Measurements from ENCODE around the gene PAX1. TPM values are rescaled to one million over a fixed set of nuclear protein-coding genes. Genes with fewer than 3 reads are reported as not detected.

The PAX1 gene
- total and polyA plus RNA-seq, 2 of the 8 experiments (the other 6 are each of a cell fraction or from before 2014, with no cell fraction given) = not detected

GRCh38 chr20:21701171-21701876 is 4.1 kb upstream of the PAX1 start:
- H3K79me2 ChIP-seq (ENCODE audit: control insufficient read depth in 1 of 2, insufficient read depth in 2 of 2, low read length in 2 of 2) = no peaks in the 10 kb centered on the region
- 0 out of 2 replicates have a peak overlapping the region, but pooled peaks have one; percentile 12 for H2BK15ac ChIP-seq (ENCODE audit: low read length)
- H3K56ac ChIP-seq (replicated peaks; ENCODE audit: insufficient read length, low read depth, low read length) = no peak overlapping the region
- ChIA-PET CTCF (ENCODE audit: partially characterized antibody) (interaction anchor here (0.6 to 4.1 kb wide), 17 partner anchors 7 to 1776 kb away, joined by 3 to 58 read pairs (median 4); no protein-coding TSS in a partner anchor), POLR2A (ENCODE audit: partially characterized antibody) (interaction anchor here (0.8 to 1.3 kb wide), 3 partner anchors 13 to 863 kb away, joined by 3 read pairs; no protein-coding TSS in a partner anchor)
- no peak overlapping the region for H3K14ac ChIP-seq (ENCODE audit: insufficient read length)
- H3K23me2 ChIP-seq (ENCODE audit: low read depth, low read length) = peaks cover 4% of the 10 kb centered on the region
- DNase-seq (ENCODE audit: low read depth in 1 of 2, low spot score in 2 of 2) (peak in 1 of 2 experiments; percentile 75), FAIRE-seq (peak; percentile 88)
- H3K79me1 ChIP-seq (ENCODE audit: low read depth, low read length) = no peaks in the 10 kb centered on the region
- no peak overlapping the region for H2BK20ac ChIP-seq (ENCODE audit: low read length)
- peak overlapping the region; percentile 90 for H2BK12ac ChIP-seq (ENCODE audit: low read depth, low read length)
- H3K27me3 ChIP-seq (replicated peaks in 1 of 4; ENCODE audit: control insufficient read depth in 3 of 4, extremely low read depth in 1 of 4, insufficient read depth in 3 of 4, low read length in 3 of 4) = peaks cover 91 to 100% (median 96%) of the 10 kb centered on the region in 4 experiments
- H2BK5ac ChIP-seq (ENCODE audit: low read depth, low read length) = no peak overlapping the region
- H4K91ac ChIP-seq (replicated peaks; ENCODE audit: insufficient read length, low read length) = no peak overlapping the region
- H4K8ac ChIP-seq (ENCODE audit: extremely low read depth, insufficient read depth, low read length) = no peak overlapping the region
- no peak overlapping the region; the same call in 1 of the 2 replicates for H3K18ac ChIP-seq (ENCODE audit: extremely low read depth, low read length)
- no peak overlapping the region for H3K27ac ChIP-seq (ENCODE audit: low read depth, low read length)
- H3K9ac ChIP-seq (replicated peaks in 1 of 4; ENCODE audit: extremely low read depth in 1 of 4, low read depth in 3 of 4, low read length in 3 of 4) = no peak overlapping the region
- H4K20me1 ChIP-seq (replicated peaks in 1 of 2; ENCODE audit: control insufficient read depth in 1 of 2, insufficient read depth in 2 of 2, low read length in 2 of 2) = peaks cover 26 to 45% of the 10 kb centered on the region in 2 experiments
- H3K4ac ChIP-seq (replicated peaks; ENCODE audit: insufficient read length, low read depth, low read length) = no peak overlapping the region
- H3K4me2 ChIP-seq (ENCODE audit: insufficient read depth in 1 of 2, low read depth in 2 of 2, low read length in 2 of 2) = peak overlapping the region; percentile 73 to 75
- WGBS, 2 experiments (ENCODE audit: extremely low coverage in 1 of 2, insufficient coverage in 1 of 2, insufficient read length in 1 of 2, insufficient replicate concordance in 2 of 2, low coverage in 1 of 2, low lambda C conversion rate in 2 of 2, missing lambda C conversion rate in 1 of 2) = 5% methylated on average over 33 of the region's 33 CpGs; no CpG with 5 or more reads in 1 of the 2 experiments
- H2AK5ac ChIP-seq (ENCODE audit: low read depth, low read length) = no peak overlapping the region
- H3K4me1 ChIP-seq (replicated peaks in 1 of 4; ENCODE audit: control insufficient read depth in 3 of 4, insufficient read depth in 4 of 4, low read length in 3 of 4) = peaks cover 5 to 26% (median 15%) of the 10 kb centered on the region in 4 experiments
- H3K36me3 ChIP-seq (ENCODE audit: control insufficient read depth in 2 of 4, insufficient read depth in 4 of 4, low read length in 3 of 4) = peaks cover 0 to 3% (median 0%) of the 10 kb centered on the region in 4 experiments; a peak in 1 of 8 replicates
- H3K4me3 ChIP-seq (ENCODE audit: extremely low read depth in 1 of 4, insufficient read depth in 2 of 4, low read depth in 3 of 4, low read length in 4 of 4) = peak overlapping the region; percentile 6 to 52 (median 19); a peak in 4 of 8 replicates
- no peaks in the 10 kb centered on the region; a peak in 1 of 4 replicates for H3K9me3 ChIP-seq (ENCODE audit: insufficient read depth in 2 of 2, low read depth in 1 of 2, low read length in 1 of 2)
- H3K23ac ChIP-seq (ENCODE audit: insufficient read length) = no peak overlapping the region
- H2AFZ ChIP-seq (ENCODE audit: low read length) = no peak overlapping the region
- no peak overlapping the region for H4K5ac ChIP-seq (ENCODE audit: insufficient read length, low read depth, low read length)
- H2BK120ac ChIP-seq (replicated peaks; ENCODE audit: low read depth, low read length) = no peak overlapping the region
- TF ChIP-seq TAF7 (optimal IDR thresholded peaks at IDR 0.05; ENCODE audit: borderline replicate concordance, low read depth, low read length) (no peak), EZH2 (IDR thresholded peaks at IDR 0.05; ENCODE audit: low read depth, low read length, severe bottlenecking) (peak; percentile 11)
